Measurements from ENCODE around the gene TNFRSF4. TPM values are rescaled to one million over a fixed set of nuclear protein-coding genes. Genes with fewer than 3 reads are reported as not detected.

The TNFRSF4 gene
- total and polyA plus RNA-seq, 2 of the 8 experiments (the other 6 are each of a cell fraction or from before 2014, with no cell fraction given) = 0.06 TPM; not detected in 1

GRCh38 chr1:1236176-1236763 is 22.3 kb upstream of the TNFRSF4 start (continued):
- TF ChIP-seq RBBP5 (IDR thresholded peaks at IDR 0.05; ENCODE audit: borderline replicate concordance, low read depth, low read length) (no peak), CTBP2 (IDR thresholded peaks at IDR 0.05; ENCODE audit: borderline replicate concordance, insufficient read depth, insufficient read length, low read length) (no peak), POU5F1 (IDR thresholded peaks at IDR 0.05; ENCODE audit: low read depth, low read length) (no peak), KDM5A (IDR thresholded peaks at IDR 0.05; ENCODE audit: low read length) (no peak), RXRA (IDR thresholded peaks at IDR 0.05; ENCODE audit: insufficient read depth, low read depth, low read length) (no peak), SIX5 (IDR thresholded peaks at IDR 0.05; ENCODE audit: low read depth, low read length) (no peak), CREB1 (IDR thresholded peaks at IDR 0.05) (no peak)
- TF ChIP-seq, protein P1, sequence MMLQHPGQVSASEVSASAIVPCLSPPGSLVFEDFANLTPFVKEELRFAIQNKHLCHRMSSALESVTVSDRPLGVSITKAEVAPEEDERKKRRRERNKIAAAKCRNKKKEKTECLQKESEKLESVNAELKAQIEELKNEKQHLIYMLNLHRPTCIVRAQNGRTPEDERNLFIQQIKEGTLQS (IDR thresholded peaks at IDR 0.05; ENCODE audit: insufficient read depth, low read depth, low read length) = no peak
